HG03025 (cell line): ENCODE measurements around the gene ZNF726.
"Not testable (repeated sequence)": the region's sequence is repeated elsewhere in the genome, so short reads cannot be mapped to it uniquely, and the experiment has no call there.

Source experiments
- ATAC-seq: cut with Tn5 transposase; IDR thresholded peaks from one replicate; pipeline ENCODE4 v1.9.1; 2021; ENCODE audit warnings: mild to moderate bottlenecking, moderate library complexity; ENCODE audit not compliant: unreplicated experiment, low FRiP score

The ZNF726 gene

GRCh38 chr19:23937031-23937430, 22.3 kb downstream of the ZNF726 start:
- ATAC-seq, result not testable (repeated sequence)

- ATAC-seq, result no peak
Measured at GRCh38 chr19:23943411-23943810, 28.7 kb downstream of the ZNF726 start.

- no peak for ATAC-seq
Measured at GRCh38 chr19:23946569-23946968, 31.9 kb downstream of the ZNF726 start.

GRCh38 chr19:23949611-23950010, 34.9 kb downstream of the ZNF726 start:
- ATAC-seq, result no peak

GRCh38 chr19:23956051-23956450, 41.4 kb downstream of the ZNF726 start:
- ATAC-seq, result no peak

- no peak for ATAC-seq
Measured at GRCh38 chr19:23957660-23958281, 43.1 kb downstream of the ZNF726 start.

- ATAC-seq, result not testable (repeated sequence)
Measured at GRCh38 chr19:23963396-23963795, 48.7 kb downstream of the ZNF726 start.

- ATAC-seq, result not testable (repeated sequence)
Measured at GRCh38 chr19:23963881-23964280, 49.2 kb downstream of the ZNF726 start.

- ATAC-seq, result not testable (repeated sequence)
Measured at GRCh38 chr19:23964334-23964733, 49.6 kb downstream of the ZNF726 start.

GRCh38 chr19:23969630-23970029, 54.9 kb downstream of the ZNF726 start:
- no peak for ATAC-seq

- no peak for ATAC-seq
Measured at GRCh38 chr19:23971598-23971997, 56.9 kb downstream of the ZNF726 start.

GRCh38 chr19:23972161-23972560, 57.5 kb downstream of the ZNF726 start:
- no peak for ATAC-seq

GRCh38 chr19:23974941-23975340, 60.3 kb downstream of the ZNF726 start:
- no peak for ATAC-seq

- not testable (repeated sequence) for ATAC-seq
Measured at GRCh38 chr19:23976631-23977030, 61.9 kb downstream of the ZNF726 start.

- ATAC-seq, result not testable (repeated sequence)
Measured at GRCh38 chr19:23977256-23977655, 62.6 kb downstream of the ZNF726 start.

GRCh38 chr19:23978068-23978467, 63.4 kb downstream of the ZNF726 start:
- ATAC-seq, result no peak

GRCh38 chr19:23980805-23981204, 66.1 kb downstream of the ZNF726 start:
- ATAC-seq, result no peak

- no peak for ATAC-seq
Measured at GRCh38 chr19:23981863-23982262, 67.2 kb downstream of the ZNF726 start.

- no peak for ATAC-seq
Measured at GRCh38 chr19:23983406-23983805, 68.7 kb downstream of the ZNF726 start.
